Endothelial cell of hepatic sinusoid (primary cell): ENCODE data around the gene NGEF.

Source experiments
- in situ Hi-C: cut with HindIII; loops from 2 replicates; pipeline ENCODE4 v1.10.0; 2017; ENCODE audit warnings: low sequenced_read_pairs

NGEF gene

GRCh38 chr2:233002829-233003657, 10.0 kb downstream of the NGEF start:
- in situ Hi-C loops: loop anchor here (5.0 kb wide), 1 partner anchor 59 kb away; the partner anchor contains the start of gene INPP5D

GRCh38 chr2:233000886-233001750, 11.9 kb downstream of the NGEF start:
- in situ Hi-C loops: loop anchor here (5.0 kb wide), 1 partner anchor 61 kb away; the partner anchor contains the start of gene INPP5D

GRCh38 chr2:232999354-232999753, 13.7 kb downstream of the NGEF start:
- in situ Hi-C loops: no loop called here

- in situ Hi-C loops: no loop called here
Measured at GRCh38 chr2:232998666-232998985, 14.4 kb downstream of the NGEF start.

DNA sequence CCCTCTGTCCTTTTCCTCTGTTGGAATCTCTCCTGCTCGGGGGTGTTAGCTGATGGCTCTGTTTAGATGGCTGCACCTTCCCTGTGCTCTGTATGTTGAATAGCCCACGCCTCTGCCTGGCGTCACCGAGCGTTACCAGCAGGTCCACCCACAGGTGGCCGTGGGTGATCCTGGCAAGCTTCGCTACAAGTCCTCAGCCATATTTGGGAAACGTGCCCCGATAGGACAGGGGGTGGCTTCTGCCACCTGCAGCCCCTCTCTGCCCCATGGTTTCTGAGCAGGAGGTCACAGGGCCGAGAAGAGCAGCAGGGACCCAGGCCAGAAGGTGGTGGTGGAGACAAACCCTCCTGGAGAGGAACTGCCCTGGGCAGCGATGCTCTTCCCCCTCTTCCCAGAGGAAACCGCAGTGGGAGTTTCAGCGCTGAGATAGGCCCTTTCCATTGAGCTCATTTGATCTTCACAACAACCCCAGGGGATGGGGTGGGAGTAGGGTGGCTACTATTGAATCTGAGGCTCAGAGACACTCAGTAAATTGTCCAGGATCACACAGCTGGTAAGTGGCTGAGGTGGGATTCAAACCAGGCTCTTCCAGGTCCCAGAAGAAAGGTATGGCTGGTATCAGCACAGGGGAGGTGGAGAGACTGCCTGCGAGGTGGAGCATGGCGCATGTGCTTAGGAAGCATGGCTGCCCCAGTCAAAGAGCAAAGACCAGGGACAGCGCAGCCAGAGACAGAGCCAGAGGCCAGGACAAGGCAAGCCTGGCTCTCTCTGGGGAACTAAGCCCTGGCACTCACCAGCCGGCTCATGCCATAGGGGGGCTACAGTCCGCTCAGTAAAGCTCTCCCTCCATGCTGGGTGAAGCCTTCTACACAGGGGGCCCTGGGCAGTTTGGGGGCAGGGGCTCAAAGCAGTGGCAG, 15.0 kb downstream of the NGEF start:
- in situ Hi-C loops: no loop called here

DNA sequence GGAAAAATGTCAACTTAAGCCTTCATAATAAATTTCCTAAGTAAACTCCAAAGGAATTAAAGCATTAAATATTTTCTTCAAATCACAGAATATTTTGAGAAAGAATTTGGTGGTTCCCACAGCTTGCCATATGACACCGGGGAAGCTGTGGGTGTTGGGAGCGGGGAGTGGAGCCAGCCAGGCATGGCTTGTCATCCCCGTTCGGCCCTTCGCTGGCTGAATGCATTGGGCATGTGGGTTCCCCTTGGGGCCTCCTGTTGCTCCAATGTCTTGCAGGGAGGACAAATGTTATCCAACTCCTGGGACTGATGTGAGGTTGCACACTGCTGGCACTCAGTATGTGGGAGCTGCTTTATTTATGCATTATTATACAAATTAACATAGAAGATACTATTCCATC, 18.6 kb downstream of the NGEF start:
- in situ Hi-C loops: no loop called here

DNA sequence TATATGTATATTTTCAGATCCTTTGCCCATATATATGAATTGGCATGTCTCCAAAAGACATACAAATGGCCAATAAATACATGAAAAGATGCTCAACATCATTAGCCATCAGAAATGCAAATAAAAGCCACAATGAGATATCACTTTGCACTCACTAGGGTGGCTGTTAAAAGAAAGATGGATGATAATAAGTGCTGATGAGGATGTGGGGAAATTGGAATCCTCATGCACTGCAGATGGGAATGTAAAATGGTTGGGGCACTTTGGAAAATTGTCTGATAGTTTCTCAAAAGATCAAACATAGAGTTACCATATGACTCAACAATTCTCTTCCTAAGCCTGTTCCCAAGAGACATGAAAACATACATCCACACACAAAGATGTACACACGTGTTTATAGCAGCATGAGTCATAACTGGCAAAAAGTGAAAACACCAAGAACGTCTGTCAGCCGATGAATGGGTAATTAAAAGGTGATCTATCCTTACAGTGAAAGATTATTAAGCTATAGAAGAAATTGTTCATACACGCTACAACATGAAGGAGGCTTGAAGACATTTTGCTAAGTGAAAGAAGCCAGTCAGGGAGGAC, 19.7 kb downstream of the NGEF start:
- in situ Hi-C loops: no loop called here

DNA sequence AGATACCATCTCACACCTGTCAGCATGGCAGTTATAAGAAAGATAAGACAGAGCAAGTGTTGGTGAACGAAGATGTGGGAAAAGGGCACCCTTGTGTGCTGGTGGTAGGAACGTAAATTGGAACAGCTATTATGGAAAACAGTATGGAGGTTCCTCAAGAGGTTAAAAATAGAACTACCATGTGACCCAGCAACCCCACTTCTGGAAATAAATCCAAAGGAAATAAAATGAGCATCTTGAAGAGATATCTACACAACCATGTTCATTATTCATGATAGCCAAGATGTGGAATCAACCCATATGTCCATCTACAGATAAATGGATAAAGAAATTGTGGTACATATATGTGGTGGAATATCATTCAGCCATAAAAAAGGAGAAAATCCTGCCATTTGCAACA, 26.9 kb downstream of the NGEF start:
- in situ Hi-C loops: no loop called here

DNA sequence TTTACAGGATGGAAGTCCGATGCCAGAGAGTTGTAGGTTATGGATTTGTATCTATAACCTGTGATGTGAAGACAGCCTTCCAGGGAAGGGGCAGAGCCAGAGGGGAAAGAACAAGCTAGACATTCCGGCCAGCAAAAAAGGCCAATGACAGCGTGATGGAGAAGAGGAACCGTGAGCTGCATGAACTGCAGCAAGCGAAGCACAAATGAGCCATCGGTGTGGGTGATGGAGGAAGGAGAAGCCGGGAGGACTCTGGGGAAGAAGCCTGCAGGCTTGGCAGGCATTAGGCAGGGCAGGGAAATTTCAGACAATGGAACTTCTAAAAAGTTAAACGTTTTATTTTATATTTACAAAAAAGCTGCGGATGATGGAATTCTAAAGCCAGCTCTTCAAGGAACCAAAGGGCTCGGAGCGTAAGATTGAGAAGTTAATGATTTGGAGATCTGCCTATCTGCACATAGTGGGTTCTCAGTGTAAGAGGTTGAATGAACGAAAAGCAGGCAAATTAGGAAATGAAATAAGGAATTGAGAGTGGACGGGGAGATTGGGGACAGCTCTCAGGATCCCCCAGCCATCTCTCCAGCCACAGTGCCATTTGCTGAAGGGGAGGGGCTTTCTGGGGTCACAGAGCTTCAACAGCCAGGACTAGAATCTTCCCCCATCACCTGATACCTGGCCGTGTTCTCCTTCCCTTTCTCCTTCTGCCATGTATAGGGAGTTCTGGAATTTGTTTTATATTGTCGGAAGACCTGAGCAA, 28.4 kb downstream of the NGEF start:
- in situ Hi-C loops: no loop called here

- in situ Hi-C loops: no loop called here
Measured at GRCh38 chr2:232983669-232984140, 29.4 kb downstream of the NGEF start.

DNA sequence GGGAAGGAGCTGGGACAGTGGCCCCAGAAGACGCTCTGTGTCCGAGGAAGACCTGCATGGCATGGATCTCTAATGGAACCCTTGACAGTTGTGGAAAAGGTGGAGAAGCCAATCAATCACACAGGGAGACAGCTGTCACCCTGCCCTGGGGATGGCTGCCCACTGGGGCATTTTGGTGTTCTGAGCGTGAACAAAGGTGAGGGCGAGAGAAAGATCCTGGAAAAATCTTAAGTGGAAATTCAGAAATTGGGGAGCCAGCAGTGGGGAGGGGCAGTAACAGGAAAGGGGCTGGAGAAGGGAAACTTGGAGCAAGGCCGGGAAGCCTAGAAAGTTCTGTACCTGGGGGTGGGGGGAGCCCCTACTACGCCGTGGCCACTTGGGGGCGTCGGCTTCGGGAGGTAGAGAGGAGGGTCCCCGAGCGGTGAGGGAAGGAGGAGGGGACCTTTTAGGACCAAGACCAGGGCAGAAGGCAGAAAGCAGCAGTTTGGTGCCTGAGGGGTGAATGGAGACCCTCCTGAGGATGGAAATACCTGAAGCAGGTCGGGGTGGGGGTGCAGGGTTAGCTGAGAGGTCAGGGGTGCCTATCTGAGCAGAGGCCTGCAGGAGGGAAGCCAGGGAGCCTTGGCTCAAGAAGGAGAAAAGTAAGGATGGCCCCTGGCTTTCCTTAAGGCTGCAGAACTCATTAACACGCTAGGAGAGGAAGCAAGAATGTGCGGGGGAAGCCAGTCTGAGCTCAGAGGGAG, 30.0 kb downstream of the NGEF start:
- in situ Hi-C loops: no loop called here

- in situ Hi-C loops: no loop called here
Measured at GRCh38 chr2:232981767-232982360, 31.2 kb downstream of the NGEF start.

DNA sequence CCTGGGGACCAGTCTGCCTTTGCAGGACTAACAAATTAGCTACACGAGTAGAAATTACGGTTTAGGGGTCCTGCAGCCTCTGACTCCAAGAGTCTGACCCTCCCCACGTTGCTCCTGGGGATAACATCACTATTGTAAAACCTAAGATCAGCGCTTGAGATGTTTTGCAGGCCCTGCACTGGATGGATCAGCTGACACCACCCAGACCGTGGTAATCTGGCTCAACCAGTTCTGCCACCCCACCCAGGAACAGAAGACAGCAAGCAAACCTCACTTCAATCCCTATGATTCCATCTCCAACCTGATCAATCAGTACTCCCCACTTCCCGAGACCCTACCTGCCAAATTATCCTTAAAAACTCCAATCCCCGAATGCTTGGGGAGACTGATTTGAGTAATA, 31.7 kb downstream of the NGEF start:
- in situ Hi-C loops: no loop called here

DNA sequence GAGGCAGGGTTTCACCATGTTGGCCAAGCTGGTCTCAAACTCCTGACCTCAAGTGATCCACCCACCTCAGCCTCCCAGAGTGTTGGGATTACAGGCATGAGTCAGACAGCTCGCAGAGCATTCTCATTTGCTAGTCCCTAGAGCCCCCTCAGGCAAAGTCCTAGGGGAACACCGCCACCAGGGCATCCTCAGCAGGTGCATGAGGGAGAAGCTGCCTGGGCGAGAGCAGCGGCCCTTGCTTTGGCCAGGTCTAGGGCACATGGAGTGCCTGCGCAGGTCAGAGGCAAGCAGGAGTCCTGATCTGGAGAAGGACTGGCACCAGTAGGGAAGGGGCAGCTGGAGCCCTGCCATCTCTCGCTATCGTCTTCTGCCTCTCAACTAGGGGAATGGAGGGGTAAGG, 32.4 kb downstream of the NGEF start:
- in situ Hi-C loops: no loop called here

GRCh38 chr2:232979871-232980461, 33.1 kb downstream of the NGEF start:
- in situ Hi-C loops: no loop called here

DNA sequence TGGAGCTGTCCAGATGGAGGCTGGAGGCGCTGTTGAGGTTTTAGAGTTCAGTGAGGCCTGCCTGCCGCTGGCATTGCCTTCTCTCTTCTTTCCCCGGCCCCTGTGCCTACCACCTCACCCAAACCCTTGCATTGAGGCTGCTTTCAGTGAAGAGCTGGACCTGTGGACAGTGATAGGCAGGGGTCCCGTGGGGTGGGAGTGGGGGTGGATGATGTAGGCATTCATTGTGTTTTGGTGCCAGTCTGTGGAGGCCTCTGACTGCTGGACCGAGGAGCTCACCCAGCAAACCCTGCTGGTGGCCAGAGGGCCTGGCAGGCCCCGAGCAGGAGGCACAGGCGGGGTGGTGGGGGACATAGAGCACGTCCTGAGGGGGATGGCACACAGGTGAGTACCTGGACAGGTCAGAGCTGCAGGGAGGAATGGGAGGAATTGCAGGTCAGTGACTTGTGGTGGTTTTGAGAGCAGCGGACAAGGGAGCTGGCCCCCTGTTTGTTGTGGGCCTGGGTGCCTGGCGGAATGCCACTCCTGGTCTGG, 35.6 kb downstream of the NGEF start:
- in situ Hi-C loops: no loop called here

DNA sequence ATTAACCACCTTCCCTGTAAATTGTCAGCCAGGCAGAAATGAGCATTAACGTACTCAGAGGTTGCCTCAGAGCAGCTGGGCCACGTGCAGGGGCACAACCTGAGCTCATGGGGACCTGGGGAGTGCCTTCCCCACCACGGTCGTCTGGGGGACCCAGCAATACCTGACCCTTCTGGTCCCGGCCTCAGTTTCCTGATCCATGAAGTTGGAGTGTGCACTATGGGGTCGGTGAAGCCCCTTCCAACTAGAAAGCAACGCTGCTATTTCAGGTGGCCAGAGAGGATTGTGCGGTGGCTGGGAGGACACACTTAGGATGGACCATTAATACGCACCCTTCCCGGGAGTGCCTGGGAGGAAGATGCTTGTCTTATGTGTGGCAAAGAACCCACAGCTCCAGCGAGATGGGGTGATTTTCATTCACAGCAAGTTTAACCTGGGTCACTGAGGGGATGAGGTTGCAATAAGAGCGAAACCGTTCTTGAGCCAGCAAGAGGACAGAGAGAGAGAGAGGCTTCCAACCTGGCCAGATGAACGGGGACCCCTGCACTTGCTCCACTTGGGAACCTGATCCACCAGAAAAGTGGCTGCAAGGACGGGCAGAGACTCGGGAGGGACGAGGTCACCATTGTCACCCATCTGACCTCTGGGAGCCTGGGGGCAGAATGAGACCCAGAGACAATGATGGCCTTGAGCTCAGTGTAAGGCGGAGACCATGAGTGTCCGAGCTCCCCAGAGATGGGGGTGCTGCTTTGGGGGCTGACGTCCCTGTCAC, 36.2 kb downstream of the NGEF start:
- in situ Hi-C loops: no loop called here
